T1000 (cell line): ENCODE measurements around the gene PCGF2.

Experiments used
- DNase-seq: peaks from one replicate; lab custom pipeline; 2025; ENCODE audit warnings: mixed read lengths; lab: John Stamatoyannopoulos, UW

The PCGF2 gene

GRCh38 chr17:38719289-38719942, 28.7 kb downstream of the PCGF2 start:
- no peak for DNase-seq

GRCh38 chr17:38717139-38717745, 30.9 kb downstream of the PCGF2 start:
- DNase-seq = no peak

GRCh38 chr17:38716368-38717005, 31.6 kb downstream of the PCGF2 start:
- no peak for DNase-seq

GRCh38 chr17:38715216-38715943, 32.8 kb downstream of the PCGF2 start:
- DNase-seq = no peak

GRCh38 chr17:38713456-38714075, 34.6 kb downstream of the PCGF2 start:
- DNase-seq = no peak

GRCh38 chr17:38712593-38712992, 35.5 kb downstream of the PCGF2 start:
- no peak for DNase-seq

GRCh38 chr17:38711792-38712571, 36.2 kb downstream of the PCGF2 start:
- no peak for DNase-seq

GRCh38 chr17:38710985-38711384, 37.2 kb downstream of the PCGF2 start:
- DNase-seq = no peak

- DNase-seq = no peak
Observed at GRCh38 chr17:38710604-38710962, 37.6 kb downstream of the PCGF2 start.

- DNase-seq = no peak
Observed at GRCh38 chr17:38709864-38710603, 38.1 kb downstream of the PCGF2 start.

GRCh38 chr17:38709104-38709820, 38.9 kb downstream of the PCGF2 start:
- no peak for DNase-seq

- DNase-seq = no peak
Observed at GRCh38 chr17:38707678-38708351, 40.3 kb downstream of the PCGF2 start.

GRCh38 chr17:38706505-38707216, 41.5 kb downstream of the PCGF2 start:
- no peak for DNase-seq

- DNase-seq = peak; percentile 15
Observed at GRCh38 chr17:38705803-38706504, 42.2 kb downstream of the PCGF2 start.

GRCh38 chr17:38705523-38705802, 42.7 kb downstream of the PCGF2 start:
- DNase-seq = no peak

- DNase-seq = peak; percentile 24
Observed at GRCh38 chr17:38704606-38705522, 43.3 kb downstream of the PCGF2 start, which contains the start of gene MLLT6. Gene MLLT6 (plus strand): TSS chr17:38705273. CDS start chr17:38705633, 360 bp downstream.
